Mucosa of descending colon (tissue), 3 donors: ENCODE results near the gene RBM33. TPM values are rescaled to one million over a fixed set of nuclear protein-coding genes. Genes with fewer than 3 reads are reported as not detected.
A peak's percentile ranks its signal among the peaks of the same experiment; 100 is the strongest.

Experiments
- ATAC-seq: fragments of 200-7000 bp; cut with Tn5 transposase; one replicate; pipeline ENCODE4 v1.9.1; 2020; ENCODE audit warnings: mild to moderate bottlenecking, moderate library complexity
- DNase-seq, 3 donors: peaks; one replicate each; pipeline ENCODE4 v3.0.0-alpha.2; 2020
- H3K36me3 ChIP-seq: fragments of 200-600 bp; one replicate; pipeline ENCODE4 v1.8.0; 2021; ENCODE audit warnings: low read depth, mild to moderate bottlenecking
- H3K4me1 ChIP-seq: fragments of 200-600 bp; one replicate; pipeline ENCODE4 v1.8.0; 2021; ENCODE audit warnings: low read depth, mild to moderate bottlenecking
- H3K4me3 ChIP-seq: fragments of 200-600 bp; one replicate; pipeline ENCODE4 v1.8.0; 2021; ENCODE audit warnings: mild to moderate bottlenecking
- H3K9me3 ChIP-seq: fragments of 200-600 bp; one replicate; pipeline ENCODE4 v1.8.0; 2021; ENCODE audit warnings: mild to moderate bottlenecking
- intact Hi-C, 2 donors: fragments of 100-400 bp; cut with DNase I in 1 of 2; cut with micrococcal nuclease in 1 of 2; formaldehyde crosslinking; loops; one replicate each; pipeline versions ENCODE4 v1.11.0 to v1.11.1; 2022; cut with DNase I, micrococcal nuclease
- total RNA-seq, 3 donors: library from RNA; stranded (reverse); fragmentation: NEBNext Ultra II Directional in 2 of 3; extraction: Animal tissue kit (Norgen Biotek cat#: 25700) in 2 of 3; gene quantifications; one replicate each; pipeline versions ENCODE4 v1.2.1 to v1.2.4, GENCODE V29; 2021 to 2023
- TF ChIP-seq, protein P1 (sequence below): fragments of 200-600 bp; IDR thresholded peaks from one replicate; pipeline ENCODE4 v1.8.0; 2022; ENCODE audit warnings: antibody characterized with exemption, mild to moderate bottlenecking
- donor health status: DM: no; HTN: no; CAD: no; lungs with moderate emphysema.
- donor health status: DM: no; HTN: no; CAD: no.
- donor health status: DM: no; HTN: yes; CAD: no.

RBM33 gene
- total RNA-seq, 3 donors from 2014 or later, result 59.9 to 75.8 (median 69.8) TPM

DNA sequence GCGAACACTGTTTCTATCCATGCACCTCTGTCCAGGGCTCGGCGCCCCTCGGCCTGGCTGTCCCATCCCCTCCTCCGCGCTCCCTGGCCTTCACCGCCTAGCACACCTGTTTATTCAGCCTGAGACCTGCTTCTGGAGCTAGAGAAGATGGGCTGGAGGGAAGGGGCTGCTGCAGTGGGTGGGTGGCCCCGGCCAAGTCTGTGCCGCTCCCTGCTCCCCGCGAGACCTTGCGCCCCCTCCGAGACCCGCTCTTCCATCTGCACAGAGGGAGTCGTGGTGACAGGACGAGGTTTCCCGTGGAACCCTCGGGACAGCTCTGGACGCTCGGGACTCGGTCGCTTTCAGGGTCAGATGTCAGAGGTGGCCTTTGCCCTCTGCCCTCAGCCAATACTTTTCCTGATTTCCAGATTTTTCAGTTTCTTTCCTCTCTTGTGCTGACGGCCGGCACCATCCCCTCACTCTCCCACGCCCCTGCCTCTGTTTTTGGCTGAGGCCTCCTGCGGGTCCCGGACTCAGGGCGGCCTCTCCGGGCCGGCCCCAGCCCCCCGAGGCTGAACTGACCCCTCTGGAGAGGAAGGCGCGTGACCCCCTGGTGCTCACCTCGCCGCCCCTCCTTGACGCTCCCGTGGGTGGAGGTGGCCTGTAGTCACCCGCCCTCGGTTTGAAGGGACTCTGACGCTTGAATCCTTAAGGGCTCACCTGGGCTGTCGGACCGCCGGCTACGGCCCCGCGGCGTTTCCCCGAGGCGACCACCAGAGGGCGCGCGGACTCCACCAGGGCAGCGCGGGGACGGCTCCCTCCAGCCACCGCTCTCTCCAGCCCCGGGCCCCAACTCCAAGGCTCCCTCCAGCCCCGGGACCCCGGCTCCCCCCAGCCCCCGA is 152.2 kb downstream of the RBM33 start:
- intact Hi-C loops, result no loop called here
- TF ChIP-seq, protein P1, sequence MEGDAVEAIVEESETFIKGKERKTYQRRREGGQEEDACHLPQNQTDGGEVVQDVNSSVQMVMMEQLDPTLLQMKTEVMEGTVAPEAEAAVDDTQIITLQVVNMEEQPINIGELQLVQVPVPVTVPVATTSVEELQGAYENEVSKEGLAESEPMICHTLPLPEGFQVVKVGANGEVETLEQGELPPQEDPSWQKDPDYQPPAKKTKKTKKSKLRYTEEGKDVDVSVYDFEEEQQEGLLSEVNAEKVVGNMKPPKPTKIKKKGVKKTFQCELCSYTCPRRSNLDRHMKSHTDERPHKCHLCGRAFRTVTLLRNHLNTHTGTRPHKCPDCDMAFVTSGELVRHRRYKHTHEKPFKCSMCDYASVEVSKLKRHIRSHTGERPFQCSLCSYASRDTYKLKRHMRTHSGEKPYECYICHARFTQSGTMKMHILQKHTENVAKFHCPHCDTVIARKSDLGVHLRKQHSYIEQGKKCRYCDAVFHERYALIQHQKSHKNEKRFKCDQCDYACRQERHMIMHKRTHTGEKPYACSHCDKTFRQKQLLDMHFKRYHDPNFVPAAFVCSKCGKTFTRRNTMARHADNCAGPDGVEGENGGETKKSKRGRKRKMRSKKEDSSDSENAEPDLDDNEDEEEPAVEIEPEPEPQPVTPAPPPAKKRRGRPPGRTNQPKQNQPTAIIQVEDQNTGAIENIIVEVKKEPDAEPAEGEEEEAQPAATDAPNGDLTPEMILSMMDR, result peak; percentile 96
- H3K4me1 ChIP-seq, result no peaks in the 10 kb centered on the region
- no peak overlapping the region for H3K4me3 ChIP-seq
- ATAC-seq (peak; percentile 93), DNase-seq (peak; percentile 67 to 82 (median 76))
- no peaks in the 10 kb centered on the region for H3K9me3 ChIP-seq
- H3K36me3 ChIP-seq, result no peaks in the 10 kb centered on the region

DNA sequence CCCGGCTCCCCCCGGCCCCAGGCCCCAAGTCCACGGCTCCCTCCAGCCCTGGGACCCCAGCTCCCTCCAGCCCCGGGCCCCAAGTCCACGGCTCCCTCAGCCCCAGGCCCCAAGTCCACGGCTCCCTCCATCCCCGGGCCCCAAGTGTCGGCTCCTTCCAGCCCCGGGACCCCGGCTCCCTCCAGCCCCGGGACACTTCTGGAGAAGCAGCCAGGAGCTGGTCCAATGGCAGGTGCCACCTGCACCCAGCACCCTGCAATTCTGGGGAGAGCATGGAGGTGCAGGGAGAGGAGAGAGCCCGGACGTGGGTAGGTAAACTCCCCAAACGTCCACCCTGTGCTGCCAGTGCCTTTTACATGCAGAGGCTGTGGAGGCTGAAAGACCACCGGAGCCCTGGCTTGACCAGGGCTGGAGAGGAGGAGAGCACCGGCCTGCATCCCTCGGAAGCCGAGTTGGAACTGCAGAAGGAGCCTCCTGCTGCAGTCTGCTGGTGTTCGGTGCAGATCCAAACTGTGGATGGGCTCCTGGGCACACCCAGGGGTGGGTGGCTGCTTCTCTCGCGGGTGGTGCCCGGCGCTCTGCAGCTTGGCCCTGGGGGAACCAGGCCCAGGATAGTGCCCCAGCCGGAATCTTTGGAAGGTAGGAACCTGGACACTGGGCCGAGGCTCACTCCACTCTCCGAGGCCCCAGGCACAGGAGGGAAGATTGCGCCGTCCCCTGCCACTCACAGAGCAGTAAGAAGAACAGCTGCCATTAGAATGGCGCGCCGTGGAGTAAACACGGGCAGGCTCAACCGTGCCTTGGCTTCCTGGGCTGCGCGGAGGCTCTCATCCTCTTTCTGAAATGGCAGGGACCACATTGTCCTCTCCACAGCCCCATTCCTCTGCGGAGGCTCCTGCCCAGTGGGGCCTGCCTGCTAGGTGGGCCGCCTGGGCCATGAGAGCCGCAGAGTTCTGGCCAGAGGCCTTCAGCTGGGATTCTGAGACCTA is 153.1 kb downstream of the RBM33 start:
- no peaks in the 10 kb centered on the region for H3K36me3 ChIP-seq
- ATAC-seq (peak; percentile 13), DNase-seq (no peak)
- TF ChIP-seq, protein P1, result no peak
- no peaks in the 10 kb centered on the region for H3K4me1 ChIP-seq
- no peak overlapping the region for H3K4me3 ChIP-seq
- no peaks in the 10 kb centered on the region for H3K9me3 ChIP-seq
- intact Hi-C loops, result no loop called here

DNA sequence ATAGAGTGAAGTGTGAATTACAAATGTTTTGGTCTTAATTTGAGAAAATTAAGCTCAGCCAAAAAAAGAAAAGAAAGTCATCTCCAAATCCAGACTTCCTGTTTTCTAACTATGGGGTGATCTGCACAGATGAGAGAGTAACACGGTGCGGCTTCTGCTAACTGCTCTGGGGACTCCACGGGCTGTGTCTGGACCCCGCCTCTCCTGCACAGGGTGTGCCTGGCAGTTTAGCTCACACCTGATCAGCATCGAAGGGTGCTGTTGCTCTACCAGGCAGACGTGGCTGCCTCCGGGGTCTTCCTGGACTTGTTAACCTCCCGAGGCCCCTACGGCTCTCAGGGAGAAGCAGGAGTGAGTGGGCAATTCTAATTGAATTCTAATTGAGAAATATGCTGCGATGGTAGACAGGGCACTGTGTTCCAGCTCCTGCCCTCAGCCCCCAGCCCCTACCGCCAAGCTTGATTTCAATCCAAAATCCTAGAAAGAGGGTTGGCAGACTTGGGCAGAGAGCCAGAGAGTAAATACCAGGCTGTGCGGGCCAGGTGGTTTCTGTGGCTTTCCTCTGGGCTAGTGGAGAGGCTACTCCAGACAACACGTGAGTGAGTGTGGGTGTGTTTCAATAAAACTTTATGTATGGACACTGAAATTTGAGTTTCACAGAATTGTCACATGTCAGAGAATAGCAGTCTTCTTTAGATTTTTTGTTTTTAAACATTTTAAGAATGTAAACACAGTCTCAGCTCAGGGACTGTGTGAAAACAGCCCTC is 154.4 kb downstream of the RBM33 start:
- intact Hi-C loops, result no loop called here
- ATAC-seq (no peak), DNase-seq (no peak)
- Histone ChIP-seq H3K9me3 (no peaks in the 10 kb centered on the region), H3K4me3 (no peak overlapping the region), H3K4me1 (peaks cover 3% of the 10 kb centered on the region), H3K36me3 (no peaks in the 10 kb centered on the region)
- TF ChIP-seq, protein P1, result no peak

DNA sequence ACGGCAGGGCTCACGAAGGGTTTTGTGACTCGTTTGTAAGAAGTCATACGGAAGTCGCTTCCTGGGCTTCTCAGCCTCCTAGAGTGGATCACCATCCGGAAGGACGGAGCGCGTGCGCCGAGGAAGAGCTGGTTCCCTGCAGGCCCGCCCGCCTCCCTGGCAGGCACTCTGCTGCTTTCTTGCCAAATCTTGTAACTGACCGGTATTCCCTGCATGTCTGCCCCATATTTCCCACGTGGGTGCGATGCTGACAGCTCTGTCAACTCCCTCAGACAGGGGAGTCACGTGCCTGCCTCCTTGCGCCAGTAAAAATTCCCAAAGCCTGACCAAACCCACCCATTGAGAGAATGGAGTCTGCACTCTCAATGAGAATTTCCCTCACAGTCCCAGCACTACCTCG is 155.1 kb downstream of the RBM33 start:
- H3K9me3 ChIP-seq, result no peaks in the 10 kb centered on the region
- intact Hi-C loops, result no loop called here
- ATAC-seq (no peak), DNase-seq (no peak)
- H3K4me1 ChIP-seq, result peaks cover 7% of the 10 kb centered on the region
- no peaks in the 10 kb centered on the region for H3K36me3 ChIP-seq
- TF ChIP-seq, protein P1, result no peak
- H3K4me3 ChIP-seq, result no peak overlapping the region

DNA sequence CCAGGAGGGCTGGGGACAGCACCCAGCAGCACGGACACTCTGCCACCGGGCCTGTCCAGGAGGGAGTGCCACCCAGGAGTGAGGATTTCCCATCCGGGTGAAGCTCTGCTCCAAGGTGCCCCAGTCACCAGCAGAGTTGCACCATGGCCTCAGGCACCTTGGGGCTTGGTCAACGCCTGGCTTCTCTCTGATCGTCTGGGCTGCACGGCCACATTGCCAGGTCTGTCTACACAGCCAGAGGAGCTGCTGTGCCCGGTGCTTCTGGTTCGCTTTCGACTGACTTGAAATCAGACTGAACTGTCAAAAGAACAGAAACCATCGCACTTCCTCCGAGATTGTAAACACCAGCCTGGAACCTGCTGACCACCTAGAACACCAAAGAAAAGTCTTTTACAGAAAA is 155.8 kb downstream of the RBM33 start:
- no peaks in the 10 kb centered on the region for H3K36me3 ChIP-seq
- intact Hi-C loops, result loop anchor here in 1 of 2 donors (10.0 kb wide), 1 partner anchor 1024 kb away; no protein-coding TSS in a partner anchor
- H3K4me1 ChIP-seq, result peaks cover 13% of the 10 kb centered on the region
- TF ChIP-seq, protein P1, result no peak
- H3K9me3 ChIP-seq, result no peaks in the 10 kb centered on the region
- H3K4me3 ChIP-seq, result no peak overlapping the region
- no peak for ATAC-seq
- peak in 1 of 3 donors; percentile 48 for DNase-seq
